ENCODE measurements around the gene AKAP5.

The AKAP5 gene

GRCh38 chr14:64491637-64492036 lies 26.3 kb downstream of the AKAP5 start:
- H3K4me3 ChIP-seq (ENCODE audit: insufficient read depth, low read length, poor library complexity, severe bottlenecking), result no peak overlapping the region
- H4K20me1 ChIP-seq (ENCODE audit: low read depth, low read length), result no peaks in the 10 kb centered on the region
- H3K4me2 ChIP-seq (ENCODE audit: low read depth, low read length, poor library complexity, severe bottlenecking), result no peak overlapping the region
- no peak overlapping the region for H3K9ac ChIP-seq (ENCODE audit: low read length)
- H3K27ac ChIP-seq (ENCODE audit: low read depth, low read length), result no peak overlapping the region
- H3K27me3 ChIP-seq (ENCODE audit: low read length), result no peaks in the 10 kb centered on the region
- H3K9me3 ChIP-seq (ENCODE audit: insufficient read depth, low read length), result no peaks in the 10 kb centered on the region
- no peak for TF ChIP-seq CTCF (IDR thresholded peaks at IDR 0.05; ENCODE audit: insufficient read depth, low read length, poor library complexity, severe bottlenecking)
- no peak for TF ChIP-seq EZH2phosphoT487 (conservative IDR thresholded peaks at IDR 0.05; ENCODE audit: low read length)
- H3K36me3 ChIP-seq (ENCODE audit: low read length), result peaks cover 37% of the 10 kb centered on the region; the same call in 1 of the 2 replicates
- H3K79me2 ChIP-seq (ENCODE audit: insufficient read depth, low read length), result peaks cover 70% of the 10 kb centered on the region
- no peaks in the 10 kb centered on the region; the same call in 1 of the 2 replicates for H3F3A ChIP-seq (ENCODE audit: insufficient read depth)
- H3K9me2 ChIP-seq (replicated peaks; ENCODE audit: insufficient read depth, low read length), result no peaks in the 10 kb centered on the region
- H2AFZ ChIP-seq (ENCODE audit: low read depth, low read length, severe bottlenecking), result no peak overlapping the region

GRCh38 chr14:64493455-64493854 lies 28.2 kb downstream of the AKAP5 start:
- no peaks in the 10 kb centered on the region for H3K27me3 ChIP-seq (ENCODE audit: low read length)
- H2AFZ ChIP-seq (ENCODE audit: low read depth, low read length, severe bottlenecking), result no peak overlapping the region
- no peak overlapping the region for H3K4me2 ChIP-seq (ENCODE audit: low read depth, low read length, poor library complexity, severe bottlenecking)
- H3K9ac ChIP-seq (ENCODE audit: low read length), result no peak overlapping the region
- H3K79me2 ChIP-seq (ENCODE audit: insufficient read depth, low read length), result peaks cover 78% of the 10 kb centered on the region
- H3K9me2 ChIP-seq (replicated peaks; ENCODE audit: insufficient read depth, low read length), result no peaks in the 10 kb centered on the region
- peaks cover 12% of the 10 kb centered on the region; the same call in 1 of the 2 replicates for H3F3A ChIP-seq (ENCODE audit: insufficient read depth)
- H3K9me3 ChIP-seq (ENCODE audit: insufficient read depth, low read length), result no peaks in the 10 kb centered on the region
- H3K36me3 ChIP-seq (ENCODE audit: low read length), result peaks cover 35% of the 10 kb centered on the region
- no peak overlapping the region for H3K27ac ChIP-seq (ENCODE audit: low read depth, low read length)
- no peak overlapping the region for H3K4me3 ChIP-seq (ENCODE audit: insufficient read depth, low read length, poor library complexity, severe bottlenecking)
- TF ChIP-seq EZH2phosphoT487 (conservative IDR thresholded peaks at IDR 0.05; ENCODE audit: low read length) (no peak), CTCF (IDR thresholded peaks at IDR 0.05; ENCODE audit: insufficient read depth, low read length, poor library complexity, severe bottlenecking) (no peak)
- 0 out of 2 replicates have a peak, but pooled peaks cover 5% of the 10 kb centered on the region for H4K20me1 ChIP-seq (ENCODE audit: low read depth, low read length)

- no peaks in the 10 kb centered on the region for H3K9me2 ChIP-seq (replicated peaks; ENCODE audit: insufficient read depth, low read length)
- no peak for TF ChIP-seq CTCF (IDR thresholded peaks at IDR 0.05; ENCODE audit: insufficient read depth, low read length, poor library complexity, severe bottlenecking)
- TF ChIP-seq EZH2phosphoT487 (conservative IDR thresholded peaks at IDR 0.05; ENCODE audit: low read length), result no peak
Observed at GRCh38 chr14:64495252-64495651, 30.0 kb downstream of the AKAP5 start.

More at GRCh38 chr14:64495252-64495651, 30.0 kb downstream of the AKAP5 start:
- Histone ChIP-seq H3K79me2 (ENCODE audit: insufficient read depth, low read length) (peaks cover 91% of the 10 kb centered on the region), H3K9me3 (ENCODE audit: insufficient read depth, low read length) (no peaks in the 10 kb centered on the region), H3K9ac (ENCODE audit: low read length) (no peak overlapping the region), H3F3A (ENCODE audit: insufficient read depth) (peaks cover 12% of the 10 kb centered on the region; the same call in 1 of the 2 replicates), H3K36me3 (ENCODE audit: low read length) (peaks cover 33% of the 10 kb centered on the region), H4K20me1 (ENCODE audit: low read depth, low read length) (0 out of 2 replicates have a peak, but pooled peaks cover 5% of the 10 kb centered on the region), H3K27me3 (ENCODE audit: low read length) (no peaks in the 10 kb centered on the region), H3K4me2 (ENCODE audit: low read depth, low read length, poor library complexity, severe bottlenecking) (no peak overlapping the region), H3K27ac (ENCODE audit: low read depth, low read length) (no peak overlapping the region), H3K4me3 (ENCODE audit: insufficient read depth, low read length, poor library complexity, severe bottlenecking) (no peak overlapping the region), H2AFZ (ENCODE audit: low read depth, low read length, severe bottlenecking) (no peak overlapping the region)
